Measurements from ENCODE around the gene TRIM47.

- no peak for TF ChIP-seq CTCF (IDR thresholded peaks at IDR 0.05; ENCODE audit: poor library complexity)
- TF ChIP-seq EZH2 (IDR thresholded peaks at IDR 0.05; ENCODE audit: borderline replicate concordance) = no peak
These were observed 8.9 kb downstream of the TRIM47 start for GRCh38 chr17:75869282-75870141.

Measured in hepatocyte (in vitro differentiated cells).